ENCODE results near the gene C6orf62. TPM values are rescaled to one million over a fixed set of nuclear protein-coding genes. Genes with fewer than 3 reads are reported as not detected.
A peak's percentile ranks its signal among the peaks of the same experiment; 100 is the strongest.
"Not testable (repeated sequence)": the region's sequence is repeated elsewhere in the genome, so short reads cannot be mapped to it uniquely, and the experiment has no call there.

The C6orf62 gene
- total RNA-seq = 41.7 TPM

DNA sequence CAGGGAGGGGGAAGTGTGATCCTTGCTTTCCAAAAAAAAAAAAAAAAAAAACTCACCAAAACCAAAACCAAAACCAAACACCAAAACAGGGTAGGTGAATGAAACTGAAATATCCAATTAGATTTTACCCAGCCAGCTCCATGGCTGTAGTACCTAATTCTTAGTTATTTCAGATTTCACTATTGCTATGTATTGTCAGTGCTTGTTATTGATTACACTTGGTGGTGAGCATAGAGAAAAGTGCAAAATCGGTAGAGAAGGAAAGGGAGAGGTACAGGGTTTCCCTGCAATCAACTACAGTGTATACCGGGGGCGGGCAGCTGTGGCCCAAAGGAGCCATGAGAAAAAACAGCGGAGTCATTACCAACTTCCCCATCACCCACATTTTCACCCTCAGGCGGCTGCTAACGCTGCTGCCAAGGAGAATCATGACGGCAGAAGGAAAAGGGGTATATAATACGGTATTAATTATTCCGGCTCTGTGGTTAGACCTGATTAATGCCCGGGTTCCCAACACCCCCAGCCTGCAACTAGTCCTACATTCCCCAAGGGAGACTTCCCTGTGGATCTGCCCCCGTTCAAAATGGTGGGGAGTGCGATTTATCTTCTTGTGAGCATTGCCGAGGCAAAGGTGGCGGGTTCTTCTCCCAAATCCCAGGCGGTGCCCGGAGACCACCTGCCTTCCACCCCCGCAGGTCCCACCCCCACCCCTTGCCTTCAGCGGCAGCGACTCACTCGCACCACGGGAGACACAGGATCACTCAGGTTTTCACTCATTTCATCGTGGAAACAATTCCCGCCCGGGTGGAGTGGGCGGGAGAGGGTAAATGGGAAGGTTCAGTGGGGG is at the start of gene C6orf62:
C6orf62 (minus strand) TSS at position 30 of the 847 bp plus-strand sequence. CDS start 486 bp downstream, outside the sequence.
- peak; percentile 16 to 79 (median 68) for DNase-seq (ENCODE audit: low read depth in 2 of 3, low spot score in 2 of 3)

DNA sequence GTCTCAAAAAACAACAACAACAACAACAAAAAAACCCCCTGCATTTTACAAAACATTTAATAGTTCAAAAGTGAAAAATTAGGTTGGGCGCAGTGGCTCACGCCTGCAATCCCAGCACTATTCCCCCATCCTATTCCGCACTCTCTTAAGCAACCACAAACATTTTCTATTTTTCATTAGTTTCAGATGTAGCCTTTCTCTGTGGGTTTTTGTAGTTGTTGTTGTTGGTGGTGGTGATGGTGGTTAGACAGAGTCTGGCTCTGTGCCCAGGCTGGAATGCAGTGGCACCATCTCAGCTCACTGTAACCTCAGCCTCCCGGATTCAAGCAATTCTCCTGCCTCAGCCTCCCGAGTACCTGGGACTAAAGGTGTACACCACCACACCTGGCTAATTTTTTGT is 49.4 kb upstream of the C6orf62 start:
- no peak for DNase-seq (ENCODE audit: low read depth in 2 of 3, low spot score in 2 of 3)

DNA sequence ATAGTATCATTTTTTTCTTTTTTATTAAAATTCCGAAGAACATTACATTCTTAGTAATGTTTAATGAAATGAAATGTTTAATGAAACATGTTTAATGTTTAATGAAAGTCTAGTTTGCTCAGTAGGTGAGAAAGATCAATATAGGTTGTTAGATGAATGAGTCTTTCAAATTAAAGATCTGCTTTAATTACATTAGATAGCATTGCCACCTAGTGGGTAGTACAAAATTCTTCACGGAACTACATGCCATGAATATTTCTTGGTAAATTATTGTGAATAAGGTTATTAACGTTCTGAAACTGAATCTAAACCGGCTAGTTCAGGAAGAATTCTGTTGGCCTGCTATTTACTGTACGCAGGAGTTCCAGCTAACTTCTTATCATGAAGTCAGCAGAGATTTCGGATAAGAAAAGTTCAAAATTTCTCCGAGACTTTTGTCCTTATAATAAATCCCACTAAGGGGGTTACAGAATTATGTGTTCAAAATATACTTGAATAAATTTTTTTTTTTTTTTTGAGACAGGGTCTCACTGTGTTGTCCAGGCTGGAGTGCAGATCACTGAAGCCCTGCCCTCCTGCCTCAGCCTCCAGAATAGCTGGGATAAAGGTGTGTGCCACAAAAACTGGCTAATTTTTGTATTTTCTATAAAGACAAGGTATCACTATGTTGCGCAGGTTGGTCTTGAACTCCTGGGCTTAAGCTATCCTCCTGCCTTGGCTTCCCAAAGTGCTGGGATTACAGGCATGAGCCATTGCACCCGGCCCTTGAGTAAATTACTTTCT is 47.9 kb upstream of the C6orf62 start:
- DNase-seq (ENCODE audit: low read depth in 2 of 3, low spot score in 2 of 3) = peak in 1 of 3 donors; percentile 66

DNA sequence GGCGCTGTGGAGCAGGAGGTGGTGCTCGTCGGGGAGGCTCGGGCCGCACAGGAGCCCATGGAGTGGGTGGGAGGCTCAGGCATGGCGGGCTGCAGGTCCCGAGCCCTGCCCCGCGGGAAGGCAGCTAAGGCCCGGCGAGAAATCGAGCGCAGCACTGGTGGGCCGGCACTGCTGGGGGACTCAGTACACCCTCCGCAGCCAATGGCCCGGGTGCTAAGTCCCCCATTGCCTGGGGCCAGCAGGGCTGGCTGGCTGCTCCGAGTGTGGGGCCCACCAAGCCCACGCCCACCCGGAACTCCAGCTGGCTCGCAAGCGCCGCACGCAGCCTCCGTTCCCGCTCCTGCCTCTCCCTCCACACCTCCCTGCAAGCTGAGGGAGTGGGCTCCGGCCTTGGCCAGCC is 47.0 kb upstream of the C6orf62 start:
- not testable (repeated sequence) for DNase-seq (ENCODE audit: low read depth in 2 of 3, low spot score in 2 of 3)

DNA sequence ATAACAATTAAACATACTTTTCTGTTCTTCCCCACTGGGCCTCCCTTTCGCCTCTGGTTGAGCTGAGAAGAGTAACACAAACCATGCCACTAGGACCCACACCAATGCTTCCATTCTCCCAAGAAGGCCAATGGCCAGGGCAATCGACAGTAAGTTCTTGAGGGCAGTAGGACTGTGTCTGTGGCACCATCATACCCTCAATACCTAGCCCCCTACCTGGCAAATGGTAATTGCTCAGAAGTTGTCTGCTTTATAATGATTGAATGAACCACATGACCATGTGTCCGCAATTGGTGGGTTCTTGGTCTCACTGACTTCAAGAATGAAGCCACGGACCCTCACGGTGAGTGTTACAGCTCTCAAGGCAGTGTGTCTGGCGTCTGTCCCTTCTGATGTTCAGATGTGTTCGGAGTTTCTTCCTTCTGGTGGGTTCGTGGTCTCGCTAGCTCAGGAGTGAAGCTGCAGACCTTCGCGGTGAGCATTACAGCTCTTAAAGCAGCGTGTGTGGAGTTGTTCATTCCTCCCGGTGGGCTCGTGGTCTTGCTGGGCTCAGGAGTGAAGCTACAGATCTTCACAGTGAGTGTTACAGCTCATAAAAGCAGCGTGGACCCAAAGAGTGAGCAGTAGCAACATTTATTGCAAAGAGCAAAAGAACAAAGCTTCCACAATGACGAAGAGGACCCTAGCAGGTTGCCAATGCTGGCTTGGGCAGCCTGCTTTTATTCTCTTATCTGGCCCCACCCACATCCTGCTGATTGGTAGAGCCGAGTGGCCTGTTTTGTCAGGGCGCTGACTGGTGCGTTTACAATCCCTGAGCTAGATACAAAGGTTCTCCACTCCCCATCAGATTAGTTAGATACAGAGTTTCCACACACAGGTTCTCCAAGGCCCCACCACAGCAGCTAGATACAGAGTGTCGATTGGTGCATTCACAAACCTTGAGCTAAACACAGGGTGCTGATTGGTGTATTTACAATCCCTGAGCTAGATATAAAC is 46.2 kb upstream of the C6orf62 start:
- DNase-seq (ENCODE audit: low read depth in 2 of 3, low spot score in 2 of 3) = not testable (repeated sequence)

DNA sequence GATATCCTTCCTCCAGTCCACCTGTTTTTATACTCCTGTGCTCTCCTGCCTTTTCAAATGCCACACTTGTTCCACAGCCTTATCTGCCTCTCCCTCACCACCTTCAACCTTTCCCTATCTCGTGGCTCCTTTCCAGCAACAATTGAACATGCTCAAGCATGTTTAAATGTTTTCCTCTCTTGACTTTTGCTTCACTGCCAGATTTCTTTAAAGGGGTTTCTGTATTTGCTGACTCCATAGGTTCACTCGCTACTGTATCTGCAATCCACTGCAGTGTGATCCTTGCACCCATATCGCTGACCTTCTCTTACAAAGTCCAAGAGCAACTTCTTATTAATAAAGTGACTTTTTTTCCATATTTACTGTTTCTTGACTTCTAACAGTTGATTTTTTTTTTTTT is 44.6 kb upstream of the C6orf62 start:
- no peak for DNase-seq (ENCODE audit: low read depth in 2 of 3, low spot score in 2 of 3)

DNA sequence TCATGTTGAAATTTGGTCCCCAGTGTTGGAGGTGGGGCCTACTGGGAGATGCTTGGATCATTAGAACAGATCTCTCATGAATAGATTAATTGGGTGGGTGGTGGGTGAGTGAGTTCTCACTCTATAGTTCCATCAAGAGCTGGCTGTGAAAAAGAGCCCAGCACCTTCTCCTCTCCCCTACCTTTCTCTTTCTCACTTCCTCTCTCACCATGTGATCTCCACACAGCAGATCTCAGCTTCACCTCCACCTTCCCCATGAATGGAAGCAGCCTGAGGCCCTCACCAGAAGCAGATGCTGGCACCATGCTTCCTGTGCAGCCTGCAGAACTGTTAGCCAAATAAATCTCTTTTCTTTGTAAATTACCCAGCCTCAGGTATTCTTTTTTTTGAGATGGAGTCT is 42.9 kb upstream of the C6orf62 start:
- DNase-seq (ENCODE audit: low read depth in 2 of 3, low spot score in 2 of 3) = no peak

DNA sequence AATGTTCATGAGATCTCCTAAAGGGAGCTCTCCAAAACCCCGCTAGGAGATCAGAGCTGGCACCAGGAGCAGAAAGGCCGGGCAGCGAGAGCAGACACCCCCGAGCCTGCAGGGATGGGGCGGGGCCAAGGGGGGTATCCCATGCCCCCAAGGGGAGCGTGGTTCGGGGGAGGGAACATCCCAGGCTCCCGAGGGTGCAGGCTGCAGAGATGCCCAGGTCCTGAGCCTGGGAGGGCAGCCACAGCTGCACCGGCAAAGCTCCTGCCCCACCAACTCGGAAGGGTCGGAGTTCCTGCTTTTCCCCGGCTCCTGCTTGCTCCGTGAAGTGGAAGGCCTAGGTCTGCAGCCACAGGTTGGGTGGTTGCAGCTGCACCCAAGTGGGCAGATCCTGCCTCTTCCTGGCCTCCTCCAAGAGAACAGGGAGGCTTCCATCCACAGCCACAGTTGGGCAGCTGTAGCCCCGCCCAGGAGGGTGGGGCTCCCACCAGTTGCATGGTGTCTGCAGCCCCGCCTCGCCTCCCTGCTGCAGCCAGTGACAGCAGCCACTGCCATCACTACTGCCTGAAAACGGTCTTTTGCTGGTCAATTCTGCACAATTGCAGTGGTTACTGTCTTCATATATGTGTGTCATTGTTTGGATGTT is 42.4 kb upstream of the C6orf62 start:
- DNase-seq (ENCODE audit: low read depth in 2 of 3, low spot score in 2 of 3) = no peak

DNA sequence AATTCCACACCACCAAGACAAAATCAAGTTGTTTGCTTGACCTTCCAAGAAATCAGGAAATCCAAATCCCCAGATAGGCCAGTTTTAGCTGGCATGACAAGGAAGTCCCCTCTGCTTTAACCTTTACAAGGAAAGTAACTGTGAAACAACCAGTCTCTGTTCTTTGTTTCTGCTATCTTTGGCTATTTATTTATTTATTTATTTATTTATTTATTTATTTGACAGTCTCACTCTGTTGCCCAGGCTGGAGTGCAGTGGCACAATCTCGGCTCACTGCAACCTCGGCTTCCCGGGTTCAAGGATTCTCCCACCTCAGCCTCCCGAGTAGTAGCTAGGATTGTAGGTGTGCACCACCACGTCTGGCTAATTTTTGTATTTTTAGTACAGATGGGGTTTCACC is 41.3 kb upstream of the C6orf62 start:
- DNase-seq (ENCODE audit: low read depth in 2 of 3, low spot score in 2 of 3) = no peak

DNA sequence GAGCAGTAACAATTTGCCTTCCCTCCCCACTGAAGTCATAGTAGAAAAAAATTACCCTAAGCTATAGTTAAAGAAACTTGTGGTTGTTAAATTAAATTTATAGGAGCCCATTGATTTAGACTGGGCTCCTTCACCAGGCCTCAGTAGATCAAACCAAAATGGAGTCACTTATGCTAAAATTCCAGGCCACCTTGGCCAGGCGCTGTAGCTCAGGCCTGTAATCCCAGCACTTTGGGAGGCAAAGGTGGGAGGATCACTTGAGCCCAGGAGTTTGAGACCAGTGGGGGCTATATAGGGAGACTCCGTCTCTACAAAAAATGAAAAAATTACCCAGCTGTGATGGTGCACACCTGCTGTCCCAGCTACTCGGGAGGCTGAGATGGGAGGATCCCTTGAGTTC is 40.8 kb upstream of the C6orf62 start:
- DNase-seq (ENCODE audit: low read depth in 2 of 3, low spot score in 2 of 3) = no peak

DNA sequence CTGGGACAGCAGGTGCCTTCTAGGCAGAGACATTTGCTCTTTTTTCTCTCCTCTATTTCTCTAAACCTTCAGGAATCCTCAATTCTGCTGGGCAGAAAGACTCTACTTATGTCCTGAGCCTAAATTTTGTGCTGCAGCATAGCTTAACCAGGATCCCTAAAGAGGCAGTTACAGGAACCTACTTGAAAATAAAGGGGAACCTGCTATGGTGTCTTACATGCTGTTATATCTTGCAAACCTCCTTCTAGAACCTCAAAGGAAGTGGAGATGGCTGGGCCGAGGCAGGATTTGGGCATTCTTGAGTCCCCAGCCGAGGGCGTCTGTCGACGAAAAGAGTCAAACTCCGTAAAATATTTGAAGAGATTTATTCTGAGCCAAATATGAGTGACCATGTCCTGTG is 38.7 kb upstream of the C6orf62 start:
- DNase-seq (ENCODE audit: low read depth in 2 of 3, low spot score in 2 of 3) = no peak

DNA sequence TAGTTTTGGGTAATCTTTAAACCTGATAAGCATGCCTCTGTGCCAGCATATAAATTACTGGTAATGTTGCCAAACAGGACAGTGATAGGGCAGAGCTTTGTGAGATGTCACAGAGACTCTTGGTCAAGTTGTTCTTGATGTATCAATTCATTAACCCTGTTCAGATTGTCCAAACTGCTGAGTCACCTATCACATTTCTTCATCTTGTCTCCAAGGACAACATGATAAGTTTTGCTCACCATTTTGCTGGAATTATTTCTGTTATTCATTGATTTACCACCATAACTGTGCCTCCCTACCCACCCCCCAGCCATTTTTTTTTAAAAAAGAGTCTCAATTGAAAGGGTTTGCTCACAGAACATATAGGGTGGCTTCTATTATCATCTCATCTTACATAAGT is 36.3 kb upstream of the C6orf62 start:
- no peak for DNase-seq (ENCODE audit: low read depth in 2 of 3, low spot score in 2 of 3)

DNA sequence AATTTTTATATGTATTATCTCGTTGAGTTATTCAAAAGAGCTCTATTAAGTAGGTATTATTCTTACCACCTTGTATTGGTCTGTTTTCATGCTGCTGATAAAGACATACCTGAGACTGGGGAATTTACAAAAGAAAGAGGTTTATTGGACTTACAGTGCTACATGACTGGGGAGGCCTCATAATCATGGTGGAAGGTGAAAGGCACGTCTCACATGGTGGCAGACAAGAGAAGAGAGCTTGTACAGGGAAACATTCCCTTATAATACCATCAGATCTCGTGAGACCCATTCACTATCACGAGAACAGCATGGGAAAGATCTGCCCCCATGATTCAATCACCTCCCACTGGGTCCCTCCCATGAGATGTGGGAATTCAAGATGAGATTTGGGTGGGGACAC is 35.4 kb upstream of the C6orf62 start:
- DNase-seq (ENCODE audit: low read depth in 2 of 3, low spot score in 2 of 3) = not testable (repeated sequence)

DNA sequence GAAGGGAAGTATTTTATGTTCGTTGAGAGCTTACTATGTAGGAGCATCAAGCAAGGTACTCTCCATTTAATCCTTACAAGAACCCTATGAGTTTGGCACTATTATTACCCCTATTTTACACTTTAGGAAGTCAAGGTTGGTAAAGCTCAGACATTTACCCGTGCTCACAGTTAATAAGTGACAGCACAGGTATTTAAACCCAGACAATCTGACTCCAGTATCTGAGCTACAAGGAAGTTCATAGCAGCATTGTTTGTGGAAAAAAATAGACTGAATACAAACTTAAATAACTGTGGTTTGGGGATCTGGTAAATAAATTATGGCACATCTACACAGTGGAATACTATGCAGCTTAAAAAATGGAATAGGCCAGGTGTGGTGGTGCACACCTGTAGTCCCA is 34.6 kb upstream of the C6orf62 start:
- DNase-seq (ENCODE audit: low read depth in 2 of 3, low spot score in 2 of 3) = no peak

DNA sequence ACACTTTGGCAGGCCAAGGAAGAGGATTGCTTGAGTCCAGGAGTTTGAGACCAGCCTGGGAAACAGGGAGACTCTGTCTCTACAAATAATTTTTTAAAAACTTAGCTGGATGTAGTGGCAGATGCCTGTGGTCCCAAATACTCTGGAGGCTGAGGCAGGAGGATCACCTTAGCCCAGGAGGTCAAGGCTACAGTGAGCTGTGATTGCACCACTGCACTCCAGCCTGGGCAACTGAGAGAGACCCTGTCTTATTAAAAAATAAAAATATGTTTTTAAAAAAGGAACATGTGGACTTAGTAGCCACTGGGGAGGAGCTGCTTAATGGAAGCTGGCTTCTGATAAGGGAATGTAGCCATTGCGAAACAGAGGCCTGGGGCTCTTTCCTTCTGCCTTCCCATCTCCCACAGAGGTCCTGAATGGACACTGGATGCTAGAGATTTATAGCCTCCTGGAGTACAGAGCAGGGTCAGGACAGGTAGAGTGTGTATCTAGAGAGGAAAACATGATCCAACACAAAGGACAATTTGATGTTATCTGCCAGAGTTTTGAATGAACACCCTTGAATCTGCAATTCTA is 34.1 kb upstream of the C6orf62 start:
- no peak for DNase-seq (ENCODE audit: low read depth in 2 of 3, low spot score in 2 of 3)

DNA sequence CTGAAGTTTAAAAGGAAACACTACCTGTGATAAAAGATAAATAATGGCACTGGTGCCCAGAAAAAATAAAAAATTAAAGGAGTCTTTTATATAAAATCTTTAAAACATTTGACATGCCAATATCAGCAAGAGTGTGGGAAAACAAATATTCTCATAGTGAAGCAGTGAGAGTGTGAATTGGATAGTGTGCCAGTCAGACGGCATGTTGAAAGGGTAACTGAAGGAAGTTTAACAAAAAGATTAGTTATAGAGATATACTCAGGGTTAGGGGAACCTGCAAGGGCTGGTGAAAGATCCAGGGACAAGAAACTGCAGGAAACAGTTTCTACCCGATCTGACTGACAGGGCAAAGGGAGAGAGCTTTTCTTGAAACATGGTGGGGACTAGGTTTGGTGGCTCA is 33.5 kb upstream of the C6orf62 start:
- no peak for DNase-seq (ENCODE audit: low read depth in 2 of 3, low spot score in 2 of 3)

DNA sequence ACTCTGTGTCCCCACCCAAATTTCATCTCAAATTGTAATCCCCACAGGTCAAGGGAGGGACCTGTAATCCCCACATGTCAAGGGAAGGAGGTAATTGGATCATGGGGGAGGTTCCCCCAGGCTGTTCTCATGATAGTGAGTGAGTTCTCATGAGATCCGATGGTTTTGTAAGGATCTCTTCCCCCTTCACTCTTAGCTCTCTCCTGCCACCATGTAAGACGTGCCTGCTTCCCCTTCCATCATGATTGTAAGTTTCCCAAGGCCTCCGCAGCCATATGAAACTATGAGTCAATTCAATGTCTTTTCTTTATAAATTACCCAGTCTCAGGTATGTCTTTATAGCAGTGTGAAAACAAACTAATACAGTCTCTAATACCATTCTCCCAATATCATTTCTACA is 31.9 kb upstream of the C6orf62 start:
- DNase-seq (ENCODE audit: low read depth in 2 of 3, low spot score in 2 of 3) = not testable (repeated sequence)

DNA sequence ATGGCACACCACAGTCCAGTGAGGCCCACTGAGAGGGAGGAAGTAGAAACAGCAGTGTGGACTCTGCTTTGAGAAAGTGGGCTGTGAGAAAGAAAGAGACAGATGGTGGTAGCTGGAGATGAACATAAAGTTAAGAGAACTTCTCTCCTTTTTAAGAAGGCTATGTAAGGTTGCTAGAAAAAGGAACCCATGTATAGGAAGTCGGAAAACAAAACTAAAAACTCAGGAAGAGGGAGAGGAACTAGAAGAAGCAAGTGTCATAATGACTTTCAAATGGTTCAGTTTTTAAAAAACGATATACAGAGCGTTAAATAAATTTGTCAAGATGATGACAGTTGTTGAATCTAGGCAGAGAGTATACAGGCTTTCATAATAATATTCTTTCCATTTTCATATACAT is 30.3 kb upstream of the C6orf62 start:
- no peak for DNase-seq (ENCODE audit: low read depth in 2 of 3, low spot score in 2 of 3)

DNA sequence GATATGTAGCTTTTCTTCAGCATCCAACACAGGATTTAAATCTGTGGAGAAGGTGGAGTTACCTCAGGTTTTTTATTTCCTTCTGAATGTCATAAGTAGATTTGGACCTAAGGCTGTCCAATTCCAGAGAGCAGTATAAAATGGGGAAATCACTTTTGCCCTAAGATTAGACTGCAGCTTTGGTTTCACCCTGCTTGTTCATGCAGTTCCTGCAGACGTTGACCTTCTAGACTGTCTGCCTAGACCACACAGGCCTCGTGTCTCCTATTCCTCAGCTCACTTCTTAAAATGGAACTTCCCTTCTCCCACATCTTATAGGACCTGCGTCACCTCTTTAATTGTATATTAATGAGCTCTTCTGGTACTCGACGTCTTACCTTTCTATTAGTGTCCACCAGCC is 26.0 kb upstream of the C6orf62 start:
- DNase-seq (ENCODE audit: low read depth in 2 of 3, low spot score in 2 of 3) = no peak

DNA sequence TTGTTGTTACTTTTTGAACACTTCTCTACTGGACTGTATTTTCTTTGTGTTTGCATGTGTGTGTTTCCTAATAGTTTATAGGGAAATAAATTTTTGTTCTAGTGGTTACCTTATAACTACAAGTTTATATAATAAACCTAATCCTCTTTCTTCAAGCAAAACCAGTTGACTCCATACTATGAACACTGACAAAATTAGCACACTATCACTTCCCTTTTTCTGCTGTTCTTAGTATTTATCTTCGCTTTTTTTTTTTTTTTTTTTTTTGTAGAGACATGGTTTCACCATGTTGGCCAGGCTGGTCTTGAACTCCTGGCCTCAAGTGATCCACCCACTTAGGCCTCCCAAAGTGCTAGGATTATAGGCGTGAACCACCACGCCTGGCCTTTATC is 25.0 kb upstream of the C6orf62 start:
- DNase-seq (ENCODE audit: low read depth in 2 of 3, low spot score in 2 of 3) = peak in 1 of 3 donors; percentile 28

All from hematopoietic multipotent progenitor cell (in vitro differentiated cells).